Stomach (tissue), 4 donors: ENCODE measurements around the gene CDH18.

Experiments used
- POLR2A ChIP-seq, 4 donors: fragments of 450-650 bp; IDR thresholded peaks; one replicate each; pipeline ENCODE4 v1.6.1; 2016; ENCODE audit warnings: antibody characterized with exemption in 4 of 4, control low read depth in 2 of 4, mild to moderate bottlenecking in 1 of 4, moderate library complexity in 1 of 4
- TF ChIP-seq, protein P1 (sequence below), 7 experiments: fragments of 450-650 bp in 4 of 7; fragments of 200-600 bp in 3 of 7; sonication (generic) in 3 of 7; IDR thresholded peaks; one replicate each; pipeline ENCODE4 v1.5.1; 2016 to 2019; ENCODE audit warnings: antibody characterized with exemption in 7 of 7, control low read depth in 2 of 7, mild to moderate bottlenecking in 1 of 7

DNA sequence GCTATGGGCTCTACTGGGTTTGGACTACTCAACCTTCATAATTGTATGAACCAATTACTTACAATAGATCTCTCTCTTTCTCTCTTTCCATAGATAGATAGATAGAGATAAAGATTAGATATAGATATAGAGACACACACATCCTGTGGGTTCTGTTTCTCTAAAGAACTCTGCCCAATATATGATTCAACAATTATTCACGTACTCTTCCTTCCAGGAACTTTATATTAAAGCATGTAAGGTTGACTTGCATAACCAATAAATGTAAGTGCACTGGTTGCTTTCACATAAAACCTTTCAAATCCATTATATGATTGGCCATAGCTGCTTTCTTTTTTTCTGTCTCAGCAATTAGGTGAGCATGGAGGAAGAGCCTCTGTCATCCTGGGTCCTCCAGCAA, 46.7 kb upstream of the CDH18 start:
- no peak for TF ChIP-seq POLR2A (IDR thresholded peaks at IDR 0.05)
- TF ChIP-seq, protein P1, sequence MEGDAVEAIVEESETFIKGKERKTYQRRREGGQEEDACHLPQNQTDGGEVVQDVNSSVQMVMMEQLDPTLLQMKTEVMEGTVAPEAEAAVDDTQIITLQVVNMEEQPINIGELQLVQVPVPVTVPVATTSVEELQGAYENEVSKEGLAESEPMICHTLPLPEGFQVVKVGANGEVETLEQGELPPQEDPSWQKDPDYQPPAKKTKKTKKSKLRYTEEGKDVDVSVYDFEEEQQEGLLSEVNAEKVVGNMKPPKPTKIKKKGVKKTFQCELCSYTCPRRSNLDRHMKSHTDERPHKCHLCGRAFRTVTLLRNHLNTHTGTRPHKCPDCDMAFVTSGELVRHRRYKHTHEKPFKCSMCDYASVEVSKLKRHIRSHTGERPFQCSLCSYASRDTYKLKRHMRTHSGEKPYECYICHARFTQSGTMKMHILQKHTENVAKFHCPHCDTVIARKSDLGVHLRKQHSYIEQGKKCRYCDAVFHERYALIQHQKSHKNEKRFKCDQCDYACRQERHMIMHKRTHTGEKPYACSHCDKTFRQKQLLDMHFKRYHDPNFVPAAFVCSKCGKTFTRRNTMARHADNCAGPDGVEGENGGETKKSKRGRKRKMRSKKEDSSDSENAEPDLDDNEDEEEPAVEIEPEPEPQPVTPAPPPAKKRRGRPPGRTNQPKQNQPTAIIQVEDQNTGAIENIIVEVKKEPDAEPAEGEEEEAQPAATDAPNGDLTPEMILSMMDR (IDR thresholded peaks at IDR 0.05): no peak
